BLaER1 (cell line): ENCODE results near the gene MAD1L1.
A peak's percentile ranks its signal among the peaks of the same experiment; 100 is the strongest.

Source experiments
- H3K27ac ChIP-seq: shearing (Covaris generic); formaldehyde crosslinking; 2 replicates; pipeline ENCODE4 v1.8.1; 2022
- H3K27me3 ChIP-seq: shearing (Covaris generic); formaldehyde crosslinking; 2 replicates; pipeline ENCODE4 v1.8.1; 2022
- H3K36me3 ChIP-seq: shearing (Covaris generic); formaldehyde crosslinking; 2 replicates; pipeline ENCODE4 v1.8.1; 2022
- H3K4me1 ChIP-seq: shearing (Covaris generic); formaldehyde crosslinking; 2 replicates; pipeline ENCODE4 v1.8.1; 2022
- H3K4me2 ChIP-seq: shearing (Covaris generic); formaldehyde crosslinking; 2 replicates; pipeline ENCODE4 v1.8.1; 2022
- H3K4me3 ChIP-seq: shearing (Covaris generic); formaldehyde crosslinking; 2 replicates; pipeline ENCODE4 v1.8.1; 2022
- H3K9ac ChIP-seq: shearing (Covaris generic); formaldehyde crosslinking; 2 replicates; pipeline ENCODE4 v1.8.1; 2022
- H3K9me3 ChIP-seq: shearing (Covaris generic); formaldehyde crosslinking; 2 replicates; pipeline ENCODE4 v1.8.1; 2022
- H4K20me1 ChIP-seq: shearing (Covaris generic); formaldehyde crosslinking; 2 replicates; pipeline ENCODE4 v1.8.1; 2022
- Cebpa-rat ChIP-seq: shearing (Covaris generic); IDR thresholded peaks from 2 replicates; pipeline ENCODE4 v1.8.1; 2022

Gene MAD1L1

GRCh38 chr7:2154121-2154520 is 78.6 kb downstream of the MAD1L1 start:
- peaks cover 99% of the 10 kb centered on the region for H3K4me1 ChIP-seq
- no peaks in the 10 kb centered on the region for H4K20me1 ChIP-seq
- H3K9ac ChIP-seq = no peak overlapping the region
- no peaks in the 10 kb centered on the region for H3K27me3 ChIP-seq
- H3K4me3 ChIP-seq = no peak overlapping the region
- TF ChIP-seq Cebpa-rat = no peak
- no peaks in the 10 kb centered on the region for H3K9me3 ChIP-seq
- 0 out of 2 replicates have a peak overlapping the region, but pooled peaks have one; percentile 7 for H3K27ac ChIP-seq
- peak overlapping the region; percentile 96 for H3K4me2 ChIP-seq
- peaks cover 22% of the 10 kb centered on the region for H3K36me3 ChIP-seq

DNA sequence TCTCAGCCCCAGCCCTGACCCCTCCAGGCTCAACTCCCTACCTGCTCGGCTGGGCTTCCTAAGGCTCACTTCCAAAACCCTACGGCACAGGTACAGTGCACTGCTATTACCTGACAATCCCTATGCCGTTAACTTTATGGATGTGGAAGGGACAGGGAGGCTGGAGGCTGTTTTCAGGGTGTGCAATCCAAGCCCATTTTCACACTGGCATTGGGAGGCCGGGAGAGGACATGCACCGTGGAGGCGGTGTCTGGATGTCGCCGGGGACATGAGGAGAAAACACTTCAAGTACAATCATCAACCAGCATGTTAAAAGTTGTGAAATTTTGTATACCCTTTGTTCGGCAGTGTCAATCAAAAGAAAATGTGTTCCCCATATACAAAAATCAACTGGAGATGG is 80.1 kb downstream of the MAD1L1 start:
- TF ChIP-seq Cebpa-rat = no peak
- Histone ChIP-seq H3K4me3 (no peak overlapping the region), H3K36me3 (peaks cover 34% of the 10 kb centered on the region), H3K9me3 (no peaks in the 10 kb centered on the region), H3K4me2 (peak overlapping the region; percentile 96), H3K4me1 (peaks cover 100% of the 10 kb centered on the region), H3K9ac (no peak overlapping the region; the same call in 1 of the 2 replicates), H3K27ac (peak overlapping the region; percentile 73), H4K20me1 (no peaks in the 10 kb centered on the region), H3K27me3 (no peaks in the 10 kb centered on the region)

DNA sequence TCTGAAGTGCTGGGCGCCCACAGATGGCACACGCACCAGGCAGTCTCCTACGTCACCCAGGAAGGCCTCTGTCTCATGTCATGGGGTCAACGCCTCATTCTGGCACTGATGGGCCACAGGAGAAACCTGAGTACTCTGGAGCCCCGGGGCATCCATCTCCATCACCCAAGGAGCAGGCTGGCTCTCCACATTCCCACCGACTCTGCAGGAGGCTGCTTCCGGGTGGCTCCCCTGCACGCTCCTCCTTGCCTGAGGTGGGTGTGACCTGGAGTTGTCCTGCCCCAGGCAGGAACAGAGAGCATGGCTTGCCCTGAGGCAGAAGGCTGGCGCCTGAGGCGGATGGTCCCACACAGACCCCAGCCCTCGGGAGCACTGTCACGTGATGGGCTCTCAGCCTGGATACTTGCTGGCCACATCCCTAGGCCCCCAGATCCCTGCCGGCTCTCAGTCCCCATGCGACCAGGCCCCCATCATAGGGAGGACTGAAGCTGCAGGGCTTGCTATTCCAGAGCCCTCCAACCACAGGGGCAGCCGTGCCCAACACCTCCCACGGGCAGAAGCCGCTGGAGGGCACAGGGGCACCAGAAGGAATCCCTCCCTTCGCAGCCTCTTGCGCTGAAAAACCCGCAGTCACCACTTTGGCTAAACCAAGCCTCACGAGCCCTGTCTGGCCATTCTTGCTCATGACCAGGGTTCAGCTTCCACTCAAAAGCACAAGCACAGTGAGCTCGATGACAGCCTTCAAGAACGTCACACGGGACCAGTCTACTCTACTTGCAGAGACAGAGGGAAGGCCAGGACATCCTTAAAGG is 80.7 kb downstream of the MAD1L1 start:
- no peak for TF ChIP-seq Cebpa-rat
- Histone ChIP-seq H3K27ac (peak overlapping the region; percentile 73), H3K4me1 (peaks cover 100% of the 10 kb centered on the region), H3K27me3 (no peaks in the 10 kb centered on the region), H3K36me3 (peaks cover 34% of the 10 kb centered on the region), H3K4me3 (no peak overlapping the region), H3K9ac (peak overlapping the region; percentile 51; the same call in 1 of the 2 replicates), H3K9me3 (no peaks in the 10 kb centered on the region), H4K20me1 (no peaks in the 10 kb centered on the region), H3K4me2 (peak overlapping the region; percentile 96)

- peak overlapping the region; percentile 73 for H3K27ac ChIP-seq
- H3K4me3 ChIP-seq = no peak overlapping the region
- H4K20me1 ChIP-seq = no peaks in the 10 kb centered on the region
- TF ChIP-seq Cebpa-rat = no peak
- H3K4me1 ChIP-seq = peaks cover 100% of the 10 kb centered on the region
- H3K36me3 ChIP-seq = peaks cover 38% of the 10 kb centered on the region
- H3K27me3 ChIP-seq = no peaks in the 10 kb centered on the region
- peak overlapping the region; percentile 96 for H3K4me2 ChIP-seq
- no peaks in the 10 kb centered on the region for H3K9me3 ChIP-seq
- H3K9ac ChIP-seq = peak overlapping the region; percentile 51
These were observed 81.5 kb downstream of the MAD1L1 start for GRCh38 chr7:2151237-2151636.

- H3K9ac ChIP-seq = peak overlapping the region; percentile 51
- peak overlapping the region; percentile 73 for H3K27ac ChIP-seq
- H4K20me1 ChIP-seq = no peaks in the 10 kb centered on the region
- H3K4me3 ChIP-seq = no peak overlapping the region
- H3K4me2 ChIP-seq = peak overlapping the region; percentile 96
- no peaks in the 10 kb centered on the region for H3K9me3 ChIP-seq
- H3K36me3 ChIP-seq = peaks cover 41% of the 10 kb centered on the region
- H3K27me3 ChIP-seq = no peaks in the 10 kb centered on the region
- no peak for TF ChIP-seq Cebpa-rat
- peaks cover 100% of the 10 kb centered on the region for H3K4me1 ChIP-seq
These were observed 82.3 kb downstream of the MAD1L1 start for GRCh38 chr7:2150445-2150815.

GRCh38 chr7:2149672-2150444 is 82.9 kb downstream of the MAD1L1 start:
- Histone ChIP-seq H3K27ac (peak overlapping the region; percentile 73), H4K20me1 (no peaks in the 10 kb centered on the region), H3K27me3 (no peaks in the 10 kb centered on the region), H3K9ac (0 out of 2 replicates have a peak overlapping the region, but pooled peaks have one; percentile 51), H3K36me3 (peaks cover 41% of the 10 kb centered on the region), H3K4me3 (no peak overlapping the region), H3K4me1 (peaks cover 100% of the 10 kb centered on the region), H3K4me2 (peak overlapping the region; percentile 96), H3K9me3 (no peaks in the 10 kb centered on the region)
- TF ChIP-seq Cebpa-rat = no peak

- no peaks in the 10 kb centered on the region for H3K9me3 ChIP-seq
- H4K20me1 ChIP-seq = no peaks in the 10 kb centered on the region
- H3K4me3 ChIP-seq = no peak overlapping the region
- H3K36me3 ChIP-seq = peaks cover 39% of the 10 kb centered on the region
- H3K4me2 ChIP-seq = peak overlapping the region; percentile 96
- peak overlapping the region; percentile 76 for H3K27ac ChIP-seq
- H3K4me1 ChIP-seq = peaks cover 100% of the 10 kb centered on the region
- no peak for TF ChIP-seq Cebpa-rat
- H3K27me3 ChIP-seq = no peaks in the 10 kb centered on the region
- H3K9ac ChIP-seq = 0 out of 2 replicates have a peak overlapping the region, but pooled peaks have one; percentile 54
These were observed 83.9 kb downstream of the MAD1L1 start for GRCh38 chr7:2148814-2149213.

DNA sequence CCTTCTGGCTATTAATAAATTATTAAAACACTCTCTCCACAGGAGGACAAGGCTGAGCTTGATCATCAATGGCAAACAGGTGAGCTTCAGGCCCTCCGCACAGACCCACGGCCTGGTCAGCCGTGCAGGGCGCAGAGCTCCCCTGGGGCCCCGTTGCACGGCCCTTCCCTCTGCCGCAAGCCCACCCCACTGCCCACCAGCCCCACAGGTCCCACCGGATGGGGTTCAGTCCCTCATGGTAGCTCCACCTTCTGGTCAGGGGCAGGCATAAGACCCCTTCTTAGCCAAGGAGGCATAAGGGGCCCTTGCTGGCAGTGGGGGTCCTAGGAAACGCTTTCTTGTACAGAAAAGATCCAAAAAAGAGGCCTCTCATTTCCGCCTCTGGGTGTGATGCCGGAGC is 84.6 kb downstream of the MAD1L1 start:
- H3K36me3 ChIP-seq = peaks cover 40% of the 10 kb centered on the region

DNA sequence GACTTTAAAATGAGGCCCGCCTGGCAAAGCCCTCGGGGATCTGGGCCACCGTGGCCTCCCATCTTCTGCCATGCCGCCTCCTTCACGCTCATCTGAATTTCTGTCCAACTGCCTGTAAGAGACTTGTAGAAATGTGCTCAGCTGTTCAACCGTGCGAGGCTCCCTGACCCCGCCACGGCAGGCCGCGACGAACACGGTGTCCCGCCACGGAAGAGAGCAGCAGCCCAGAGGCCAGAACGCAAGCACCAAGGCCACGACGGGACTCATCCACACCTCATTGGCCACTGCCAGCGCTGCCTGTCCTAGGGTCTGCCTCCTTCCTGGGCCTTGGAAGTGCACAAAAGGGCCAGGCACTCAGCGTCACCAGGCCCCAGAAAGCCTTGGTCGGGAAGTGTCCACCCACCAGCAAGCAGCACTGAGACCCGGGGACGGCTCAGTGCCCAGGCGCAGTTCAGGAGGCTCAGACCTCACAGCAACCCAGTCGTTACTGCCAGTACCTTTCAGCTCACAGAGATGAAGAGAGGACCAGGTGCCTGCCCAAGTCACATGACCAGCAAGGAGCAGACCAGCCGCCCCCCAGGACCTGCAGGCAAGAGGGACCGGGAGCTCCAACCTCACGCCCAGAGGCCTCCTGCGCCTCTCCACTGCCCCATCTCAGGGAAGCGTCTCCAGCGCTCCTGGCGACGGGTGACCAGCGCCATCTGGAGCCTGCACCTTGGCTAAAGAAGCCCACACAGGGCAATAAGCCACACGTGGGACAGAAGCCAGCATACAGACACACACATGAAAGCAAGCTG is 85.9 kb downstream of the MAD1L1 start:
- peak overlapping the region; percentile 96 for H3K4me2 ChIP-seq
- no peaks in the 10 kb centered on the region for H3K27me3 ChIP-seq
- no peak for TF ChIP-seq Cebpa-rat
- peaks cover 16% of the 10 kb centered on the region for H3K9me3 ChIP-seq
- no peak overlapping the region for H3K4me3 ChIP-seq
- peaks cover 52% of the 10 kb centered on the region for H3K36me3 ChIP-seq
- H4K20me1 ChIP-seq = no peaks in the 10 kb centered on the region
- peak overlapping the region; percentile 76 for H3K27ac ChIP-seq
- H3K4me1 ChIP-seq = peaks cover 100% of the 10 kb centered on the region
- H3K9ac ChIP-seq = peak overlapping the region; percentile 58; the same call in 1 of the 2 replicates

More for the DNA sequence above, 84.6 kb downstream of the MAD1L1 start:
- no peaks in the 10 kb centered on the region for H3K27me3 ChIP-seq
- peak overlapping the region; percentile 76 for H3K27ac ChIP-seq
- H3K9ac ChIP-seq = peak overlapping the region; percentile 54; the same call in 1 of the 2 replicates
- TF ChIP-seq Cebpa-rat = no peak
- H3K4me3 ChIP-seq = no peak overlapping the region
- H3K9me3 ChIP-seq = peaks cover 6% of the 10 kb centered on the region
- H4K20me1 ChIP-seq = no peaks in the 10 kb centered on the region
- peaks cover 100% of the 10 kb centered on the region for H3K4me1 ChIP-seq
- peak overlapping the region; percentile 96 for H3K4me2 ChIP-seq
